Endothelial cell of umbilical vein (primary cell): ENCODE results near the gene GATA3. TPM values are rescaled to one million over a fixed set of nuclear protein-coding genes. Genes with fewer than 3 reads are reported as not detected.

Source experiments
- BruUV-seq: library from RNA; stranded (reverse); fragments of 400-500 nt; replicated peaks from 2 replicates; lab custom pipeline; 2021; lab: Mats Ljungman, UMichigan
- CTCF ChIA-PET: fragments of 300-600, 350-600 bp; sonication (Branson Sonifier 250); formaldehyde crosslinking; loops from one replicate; lab custom pipeline; 2021; ENCODE audit warnings: antibody characterized with exemption, inconsistent platforms; lab: Charles Lee
- POLR2A ChIA-PET: fragments of 300-600, 350-600 bp; sonication (Branson Sonifier 250); formaldehyde crosslinking; loops from one replicate; lab custom pipeline; 2021; ENCODE audit warnings: antibody characterized with exemption, inconsistent platforms; lab: Charles Lee
- DNase-seq: peaks from one replicate; pipeline ENCODE4 v3.0.0-alpha.2; 2011; ENCODE audit warnings: low read depth, low spot score
- FAIRE-seq: peaks from 2 replicates; lab custom pipeline; 2011; peaks lifted over from hg19 to GRCh38; lab: Jason Lieb, UNC
- H2AFZ ChIP-seq: 2 replicates; pipeline ENCODE4 v1.6.0; 2012; ENCODE audit warnings: low read depth, low read length, control low read depth, inconsistent platforms
- H3K27ac ChIP-seq: 2 replicates; pipeline ENCODE4 v1.5.1; 2011; ENCODE audit warnings: low read depth, mild to moderate bottlenecking, control low read depth, low read length, moderate library complexity; ENCODE audit not compliant: insufficient read depth
- H3K27me3 ChIP-seq, 2 experiments: 2 replicates each; pipeline versions ENCODE4 v1.6.0 to v1.6.1; 2011; ENCODE audit warnings: low read length in 2 of 2, mixed read lengths in 1 of 2; ENCODE audit not compliant: control insufficient read depth in 2 of 2, insufficient read depth in 2 of 2
- H3K36me3 ChIP-seq, 2 experiments: 2 replicates in 1 of 2; 3 replicates in 1 of 2; pipeline ENCODE4 v1.5.1; 2011; ENCODE audit warnings: low read length in 2 of 2, mild to moderate bottlenecking in 1 of 2, moderate library complexity in 1 of 2; ENCODE audit not compliant: control insufficient read depth in 2 of 2, insufficient read depth in 2 of 2; ENCODE audit errors: extremely low read depth in 1 of 2
- H3K4me1 ChIP-seq: 3 replicates; pipeline ENCODE4 v1.5.1; 2011; ENCODE audit warnings: mild to moderate bottlenecking, low read length; ENCODE audit not compliant: control insufficient read depth, insufficient read depth; ENCODE audit errors: extremely low read depth
- H3K4me2 ChIP-seq: 2 replicates; pipeline ENCODE4 v1.6.1; 2011; ENCODE audit warnings: low read length, control low read depth, mixed read lengths; ENCODE audit not compliant: insufficient read depth
- H3K4me3 ChIP-seq, 3 experiments: fragments of 200-600 bp in 1 of 3; sonication (generic), shearing (Covaris generic) in 1 of 3; replicated peaks in 1 of 3; 2 replicates each; pipeline ENCODE4 v1.5.1; 2011 to 2016; ENCODE audit warnings: control low read depth in 3 of 3, low read length in 3 of 3, mild to moderate bottlenecking in 2 of 3, inconsistent platforms in 1 of 3, low read depth in 1 of 3, moderate library complexity in 1 of 3; ENCODE audit not compliant: insufficient read depth in 1 of 3
- H3K79me2 ChIP-seq: 2 replicates; pipeline ENCODE4 v1.6.0; 2012; ENCODE audit warnings: low read length, inconsistent platforms; ENCODE audit not compliant: control insufficient read depth, insufficient read depth
- H3K9ac ChIP-seq: replicated peaks from 2 replicates; pipeline ENCODE3; 2011; ENCODE audit warnings: low read length, control low read depth; ENCODE audit not compliant: insufficient read depth; ENCODE audit errors: extremely low read depth
- H3K9me1 ChIP-seq: replicated peaks from 3 replicates; pipeline ENCODE4 v1.6.0; 2011; ENCODE audit warnings: mild to moderate bottlenecking, low read length; ENCODE audit not compliant: control insufficient read depth, insufficient read depth; ENCODE audit errors: extremely low read depth
- H3K9me3 ChIP-seq: replicated peaks from 2 replicates; pipeline ENCODE4 v1.5.1; 2012; ENCODE audit warnings: low read length, inconsistent platforms; ENCODE audit not compliant: control insufficient read depth, insufficient read depth
- H4K20me1 ChIP-seq: replicated peaks from 2 replicates; pipeline ENCODE3; 2011; ENCODE audit warnings: mild to moderate bottlenecking, low read length; ENCODE audit not compliant: control insufficient read depth, insufficient read depth; ENCODE audit errors: extremely low read depth
- EZH2 ChIP-seq: IDR thresholded peaks from 2 replicates; pipeline ENCODE4 v1.6.1; 2012; ENCODE audit warnings: borderline replicate concordance, low read depth, mild to moderate bottlenecking, moderate library complexity, low read length, inconsistent platforms; ENCODE audit not compliant: severe bottlenecking
- FOS ChIP-seq: IDR thresholded peaks from 2 replicates; pipeline ENCODE4 v1.6.1; 2011; ENCODE audit warnings: mild to moderate bottlenecking, low read length, moderate library complexity, borderline replicate concordance; ENCODE audit not compliant: insufficient read depth
- GATA2 ChIP-seq: IDR thresholded peaks from 2 replicates; pipeline ENCODE4 v1.7.0; 2011; ENCODE audit warnings: low read depth, mild to moderate bottlenecking, moderate library complexity, mixed read lengths, low read length; ENCODE audit not compliant: insufficient read length, insufficient read depth
- JUN ChIP-seq: IDR thresholded peaks from 2 replicates; pipeline ENCODE4 v1.6.1; 2011; ENCODE audit warnings: borderline replicate concordance, low read depth; ENCODE audit not compliant: insufficient read length, insufficient read depth
- MYC ChIP-seq: IDR thresholded peaks from one replicate; pipeline ENCODE4 v1.6.1; 2011; ENCODE audit warnings: mild to moderate bottlenecking, low read depth, low read length
- POLR2A ChIP-seq: IDR thresholded peaks from 2 replicates; pipeline ENCODE4 v1.6.1; 2012; ENCODE audit warnings: low read depth, mild to moderate bottlenecking, control low read depth, low read length
- POLR2AphosphoS5 ChIP-seq: IDR thresholded peaks from 2 replicates; pipeline ENCODE4 v1.6.1; 2012; ENCODE audit warnings: low read depth, mild to moderate bottlenecking, control low read depth, low read length, moderate library complexity; ENCODE audit not compliant: insufficient read depth
- dilution Hi-C: fragments of 300-500 bp; cut with MboI; formaldehyde crosslinking; loops from one replicate; pipeline ENCODE4 v1.15.0; 2019; ENCODE audit warnings: low sequenced_read_pairs; ENCODE audit not compliant: extremely low pct_ligation_motif_present
- intact Hi-C: fragments of 100-400 bp; cut with micrococcal nuclease; formaldehyde crosslinking; loops from one replicate; pipeline ENCODE4 v1.10.0; 2022
- polyA plus RNA-seq, 4 experiments: library from polyadenylated mRNA; depleted of rRNA in 3 of 4; stranded (reverse) in 3 of 4; unstranded in 1 of 4; fragments of >200 nt; gene quantifications; 2 replicates each; pipeline versions ENCODE4 v1.2.1 to v1.2.3, GENCODE V29; 2011 to 2012; ENCODE audit warnings: missing spikeins in 1 of 4
- total RNA-seq: library from RNA; stranded (reverse); gene quantifications from 2 replicates; pipeline ENCODE4 v1.2.3, GENCODE V29; 2021
- TF ChIP-seq, protein P1 (sequence below): IDR thresholded peaks from 2 replicates; pipeline ENCODE4 v1.6.1; 2011; ENCODE audit not compliant: insufficient read depth, insufficient read length
- TF ChIP-seq, protein P2 (sequence below), 2 donors: IDR thresholded peaks; 1 replicate in 1 of 2; 2 replicates in 1 of 2; pipeline ENCODE4 v1.5.1; 2011; ENCODE audit warnings: low read length in 2 of 2, mild to moderate bottlenecking in 2 of 2, moderate library complexity in 2 of 2, control low read depth in 1 of 2, inconsistent platforms in 1 of 2, low read depth in 1 of 2; ENCODE audit not compliant: insufficient read depth in 1 of 2; ENCODE audit errors: extremely low read depth in 1 of 2

GATA3 gene
- total and polyA plus RNA-seq, 2 donors (not counting 3 experiments of a cell fraction or from before 2014, with no cell fraction given), result 9.3 to 33.0 TPM

DNA sequence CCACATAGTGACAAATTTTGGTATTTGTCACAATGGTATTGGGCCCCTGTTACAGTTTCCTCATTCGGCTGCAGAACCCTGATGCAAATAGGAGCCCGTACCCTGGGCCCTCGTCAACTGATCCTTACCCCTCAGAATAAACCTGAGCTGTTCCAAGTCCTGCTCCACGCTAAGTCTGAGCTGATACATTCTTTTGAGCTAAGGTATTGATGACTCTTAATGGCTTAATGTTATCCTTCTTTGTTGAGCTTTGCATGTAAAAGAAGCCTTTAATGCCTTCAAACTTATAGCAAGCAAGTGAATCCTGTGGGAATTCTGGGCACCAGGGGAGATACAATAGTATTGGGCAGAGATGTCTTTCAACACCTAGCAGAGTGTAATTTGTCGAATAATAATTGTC, 31.8 kb downstream of the GATA3 start:
- dilution Hi-C loops, result no loop called here
- Histone ChIP-seq H3K27ac (no peak overlapping the region), H3K36me3 (no peaks in the 10 kb centered on the region), H3K4me2 (no peak overlapping the region), H3K4me1 (no peaks in the 10 kb centered on the region), H3K9ac (no peak overlapping the region), H2AFZ (no peak overlapping the region), H4K20me1 (no peaks in the 10 kb centered on the region), H3K4me3 (no peak overlapping the region), H3K9me3 (no peaks in the 10 kb centered on the region), H3K79me2 (no peaks in the 10 kb centered on the region), H3K9me1 (no peaks in the 10 kb centered on the region), H3K27me3 (no peaks in the 10 kb centered on the region)
- CTCF ChIA-PET, result no interaction called here
- intact Hi-C loops, result no loop called here
- DNase-seq, result no peak
- POLR2A ChIA-PET, result no interaction called here
- BruUV-seq, result no TSS peak
- TF ChIP-seq JUN (no peak), POLR2AphosphoS5 (no peak), FOS (no peak), POLR2A (no peak), EZH2 (no peak), GATA2 (no peak), MYC (no peak)
- TF ChIP-seq, protein P1, sequence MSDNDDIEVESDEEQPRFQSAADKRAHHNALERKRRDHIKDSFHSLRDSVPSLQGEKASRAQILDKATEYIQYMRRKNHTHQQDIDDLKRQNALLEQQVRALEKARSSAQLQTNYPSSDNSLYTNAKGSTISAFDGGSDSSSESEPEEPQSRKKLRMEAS, result no peak
- TF ChIP-seq, protein P2, sequence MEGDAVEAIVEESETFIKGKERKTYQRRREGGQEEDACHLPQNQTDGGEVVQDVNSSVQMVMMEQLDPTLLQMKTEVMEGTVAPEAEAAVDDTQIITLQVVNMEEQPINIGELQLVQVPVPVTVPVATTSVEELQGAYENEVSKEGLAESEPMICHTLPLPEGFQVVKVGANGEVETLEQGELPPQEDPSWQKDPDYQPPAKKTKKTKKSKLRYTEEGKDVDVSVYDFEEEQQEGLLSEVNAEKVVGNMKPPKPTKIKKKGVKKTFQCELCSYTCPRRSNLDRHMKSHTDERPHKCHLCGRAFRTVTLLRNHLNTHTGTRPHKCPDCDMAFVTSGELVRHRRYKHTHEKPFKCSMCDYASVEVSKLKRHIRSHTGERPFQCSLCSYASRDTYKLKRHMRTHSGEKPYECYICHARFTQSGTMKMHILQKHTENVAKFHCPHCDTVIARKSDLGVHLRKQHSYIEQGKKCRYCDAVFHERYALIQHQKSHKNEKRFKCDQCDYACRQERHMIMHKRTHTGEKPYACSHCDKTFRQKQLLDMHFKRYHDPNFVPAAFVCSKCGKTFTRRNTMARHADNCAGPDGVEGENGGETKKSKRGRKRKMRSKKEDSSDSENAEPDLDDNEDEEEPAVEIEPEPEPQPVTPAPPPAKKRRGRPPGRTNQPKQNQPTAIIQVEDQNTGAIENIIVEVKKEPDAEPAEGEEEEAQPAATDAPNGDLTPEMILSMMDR (IDR thresholded peaks at IDR 0.05; ENCODE audit: extremely low read depth in 1 of 2, insufficient read depth in 1 of 2, low read depth in 1 of 2, low read length in 2 of 2), result no peak
- no peak for FAIRE-seq
